Transverse colon (tissue), 3 donors: ENCODE results near the gene RTL10.

Source experiments
- EP300 ChIP-seq: sonication (generic); formaldehyde crosslinking; IDR thresholded peaks from one replicate; pipeline ENCODE4 v1.6.1; 2017; ENCODE audit warnings: antibody characterized with exemption, low read depth
- POLR2AphosphoS5 ChIP-seq, 3 donors: sonication (generic); formaldehyde crosslinking; IDR thresholded peaks; one replicate each; pipeline ENCODE4 v1.6.1; 2016; ENCODE audit warnings: antibody characterized with exemption in 3 of 3

DNA sequence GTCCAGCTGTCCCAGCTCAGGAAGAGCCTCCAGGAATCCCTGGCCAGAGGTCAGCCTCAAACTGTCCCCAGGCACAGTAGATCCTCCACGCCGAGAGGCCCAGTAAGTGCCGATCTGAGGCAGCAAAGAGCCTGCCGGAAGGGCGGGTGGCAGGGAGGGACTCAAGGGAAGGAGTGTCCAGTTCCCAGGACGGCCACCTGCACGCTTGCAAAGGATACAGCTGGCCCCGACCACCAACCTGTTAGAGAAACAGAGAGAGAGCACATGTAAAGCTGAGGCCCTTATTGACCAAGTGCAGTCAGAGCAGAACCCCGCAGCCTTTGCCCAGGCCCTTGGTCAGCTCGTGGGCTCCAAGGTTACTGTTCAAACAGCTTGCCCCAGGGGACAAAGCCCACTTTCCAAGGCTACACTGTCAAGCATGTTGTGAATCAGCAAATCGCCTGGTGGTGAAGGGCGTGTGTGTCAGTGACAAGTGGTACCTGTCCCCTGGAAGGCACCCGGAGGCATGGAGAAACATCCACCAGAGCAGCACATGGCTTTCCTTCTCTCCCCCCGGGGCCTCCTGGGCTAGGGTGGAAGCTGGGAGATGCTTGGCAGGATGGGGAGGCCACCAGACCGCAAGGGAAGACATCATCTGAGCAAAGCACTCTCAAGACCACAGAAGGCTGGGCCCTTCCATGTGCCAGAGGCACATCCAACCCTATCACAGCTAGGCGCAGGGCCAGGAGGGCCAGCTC is 44.3 kb upstream of the RTL10 start:
- TF ChIP-seq POLR2AphosphoS5 (IDR thresholded peaks at IDR 0.05): no peak
- TF ChIP-seq EP300: no peak
